NCI-H2227 (cell line): ENCODE measurements around the gene MRE11.
"Not testable (repeated sequence)": the region's sequence is repeated elsewhere in the genome, so short reads cannot be mapped to it uniquely, and the experiment has no call there.

Experiments
- DNase-seq: peaks from one replicate; lab custom pipeline; 2025; ENCODE audit not compliant: unreplicated experiment; lab: John Stamatoyannopoulos, UW

MRE11 gene

DNA sequence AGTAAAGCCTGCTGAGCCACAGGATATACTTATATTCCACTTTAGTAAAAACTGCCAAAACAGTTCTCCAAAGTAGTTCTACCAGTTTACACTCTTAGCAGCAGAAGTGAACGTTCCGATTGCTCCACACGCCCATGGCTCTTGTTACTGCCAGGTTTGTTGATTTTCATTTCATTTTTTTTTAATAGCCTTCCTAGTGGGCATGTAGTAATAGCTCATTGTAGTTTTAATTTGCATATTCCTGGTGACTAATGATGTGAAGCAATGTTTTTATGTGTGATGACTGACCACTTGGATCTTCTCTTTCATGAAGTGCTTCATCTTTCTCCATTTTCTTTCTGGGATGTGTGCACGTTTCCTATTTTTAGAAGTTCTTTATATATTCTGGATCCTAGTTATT, 13.8 kb upstream of the MRE11 start:
- no peak for DNase-seq

DNA sequence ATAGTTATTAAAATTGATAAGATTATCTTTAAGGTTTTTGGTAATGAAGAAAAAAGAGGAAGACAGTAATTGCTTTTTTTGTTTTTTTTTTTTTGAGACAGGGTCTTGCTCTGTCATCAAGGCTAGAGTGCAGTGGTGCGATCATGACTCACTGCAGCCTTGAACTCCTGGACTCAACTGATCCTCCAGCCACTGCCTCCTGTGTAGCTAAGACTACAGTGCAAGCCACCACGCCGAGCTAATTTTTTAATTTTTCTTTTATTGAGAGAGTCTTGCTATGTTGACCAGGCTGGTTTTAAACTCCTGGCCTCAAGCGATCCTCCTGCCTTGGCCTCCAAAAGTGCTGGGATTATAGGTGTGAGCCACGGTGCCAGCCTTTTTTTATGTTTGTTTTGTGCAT, 12.9 kb upstream of the MRE11 start:
- not testable (repeated sequence) for DNase-seq

DNA sequence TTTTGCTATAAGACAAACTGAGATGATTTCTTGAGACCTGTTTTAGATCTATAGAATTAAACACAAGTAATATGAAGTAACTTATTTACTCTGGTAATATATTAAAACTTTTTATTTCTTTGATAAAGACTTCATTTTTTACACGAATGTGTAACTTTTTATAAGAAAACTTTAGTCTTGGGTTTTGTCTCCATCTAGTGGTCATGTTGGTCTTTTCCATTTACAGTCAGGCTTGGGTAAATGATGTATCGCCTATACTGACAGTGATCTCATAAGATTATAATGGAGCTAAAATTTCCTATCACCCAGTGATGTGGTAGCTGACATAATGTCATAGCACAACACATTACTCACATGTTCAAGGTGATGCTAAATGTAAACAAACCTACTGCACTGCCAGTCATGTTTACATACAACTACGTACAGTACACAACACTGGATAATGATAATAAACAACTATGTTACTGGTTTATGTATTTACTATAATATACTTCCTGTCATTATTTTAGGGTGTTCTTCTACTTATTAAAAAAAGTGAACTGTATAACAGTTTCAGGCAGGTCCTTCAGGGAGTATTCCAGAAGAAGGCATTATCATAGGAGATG, 11.1 kb upstream of the MRE11 start:
- peak; percentile 37 for DNase-seq

DNA sequence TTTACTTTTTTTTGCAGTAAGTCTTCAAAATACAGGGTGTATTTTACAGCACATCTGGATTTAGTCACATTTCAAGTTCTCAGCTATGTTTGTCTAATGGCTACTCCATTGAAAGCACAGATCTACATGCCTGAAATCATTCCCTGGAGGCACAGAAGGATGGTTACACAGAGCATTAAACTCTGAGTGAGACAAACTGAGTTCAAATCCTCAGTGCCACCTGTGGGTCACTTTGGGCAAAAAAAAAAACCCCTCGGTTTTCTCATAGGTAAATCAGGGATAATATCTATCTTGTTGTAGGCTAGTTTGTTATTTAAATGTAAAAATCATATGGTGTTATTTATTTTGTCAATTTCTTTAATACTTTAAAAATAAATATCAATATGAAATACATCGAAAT, 7.9 kb upstream of the MRE11 start:
- DNase-seq: no peak

DNA sequence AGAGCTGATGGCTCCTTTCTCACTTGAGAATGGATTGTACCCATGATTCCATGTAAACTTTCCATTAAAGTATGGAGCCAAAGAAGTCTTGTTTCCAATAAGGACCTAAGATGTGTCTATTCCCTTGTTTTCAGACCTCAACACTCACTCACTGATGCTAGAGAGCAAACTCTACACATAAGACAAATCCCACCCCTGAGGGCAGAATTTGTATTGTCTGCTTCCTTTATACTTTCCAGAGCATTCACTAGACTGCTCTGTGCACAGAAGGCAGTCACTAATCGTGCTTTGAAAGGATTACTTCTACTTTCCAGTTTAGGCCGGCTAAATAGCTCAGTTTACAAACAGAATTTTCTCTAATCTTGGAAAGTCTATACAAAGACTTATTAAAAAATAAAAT, 6.5 kb upstream of the MRE11 start:
- DNase-seq: no peak

DNA sequence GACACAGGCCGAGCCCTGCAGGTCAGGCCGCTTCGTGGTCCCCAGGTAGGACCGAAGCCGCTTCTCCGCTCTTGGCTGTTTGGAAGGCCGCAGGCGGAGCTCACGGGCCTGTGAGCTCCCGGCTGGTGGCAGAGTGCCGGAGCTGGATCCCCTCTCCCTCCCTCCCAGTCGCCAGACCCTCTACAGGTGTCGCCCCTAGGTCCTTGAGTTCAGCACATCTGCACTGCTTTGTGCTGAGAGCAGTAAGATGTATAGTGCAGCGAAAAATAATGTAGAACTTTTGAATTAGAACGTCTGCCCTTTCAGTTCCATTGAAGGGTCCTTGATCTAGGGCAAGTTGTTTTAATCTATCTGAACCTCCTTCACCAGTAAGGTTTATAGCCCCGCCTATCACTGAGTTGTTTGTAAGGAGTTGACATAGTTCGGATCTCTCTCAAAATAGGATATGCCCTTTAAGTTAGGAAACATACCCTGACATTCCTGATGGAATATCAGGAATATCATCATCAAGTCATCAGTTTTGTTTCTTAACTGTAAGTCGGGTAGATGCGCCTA, 559 bp upstream of the MRE11 start:
- DNase-seq: no peak

DNA sequence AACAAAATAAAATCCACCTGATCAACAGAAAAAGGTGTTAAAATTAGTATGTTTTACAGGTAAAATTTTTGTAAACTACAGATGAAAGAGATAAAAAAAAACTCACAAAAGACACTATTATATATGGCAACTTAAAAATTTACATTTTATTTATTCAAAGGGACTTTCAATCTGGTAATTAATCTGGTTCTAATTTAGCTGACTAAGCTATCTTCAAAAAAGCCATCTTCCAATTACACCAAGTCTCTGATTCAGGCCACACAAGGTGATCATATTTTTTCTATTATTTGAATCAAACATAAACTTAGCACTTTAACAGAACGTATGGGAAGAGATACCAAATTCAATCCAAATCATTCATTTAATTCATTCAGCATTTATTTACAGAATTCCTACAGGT, 7.6 kb downstream of the MRE11 start:
- DNase-seq: no peak

DNA sequence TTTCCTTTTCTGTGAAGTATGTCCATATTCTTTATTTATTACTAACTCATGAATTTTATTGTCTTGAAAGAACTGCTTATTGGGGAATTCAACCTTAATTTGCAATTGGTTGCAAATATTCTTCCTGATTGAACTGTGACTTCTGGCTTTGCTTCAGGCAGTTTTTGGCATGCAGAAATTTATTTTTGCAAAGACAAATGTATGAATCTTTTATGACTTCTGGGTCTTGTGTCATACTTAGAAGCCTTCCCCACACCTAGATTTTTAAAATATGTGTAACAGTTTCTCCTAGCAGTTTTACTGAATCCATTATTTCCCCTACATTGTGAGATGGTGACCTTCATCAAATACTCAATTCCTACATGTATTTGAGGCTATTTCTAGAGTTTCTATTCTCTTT, 12.3 kb downstream of the MRE11 start:
- no peak for DNase-seq

DNA sequence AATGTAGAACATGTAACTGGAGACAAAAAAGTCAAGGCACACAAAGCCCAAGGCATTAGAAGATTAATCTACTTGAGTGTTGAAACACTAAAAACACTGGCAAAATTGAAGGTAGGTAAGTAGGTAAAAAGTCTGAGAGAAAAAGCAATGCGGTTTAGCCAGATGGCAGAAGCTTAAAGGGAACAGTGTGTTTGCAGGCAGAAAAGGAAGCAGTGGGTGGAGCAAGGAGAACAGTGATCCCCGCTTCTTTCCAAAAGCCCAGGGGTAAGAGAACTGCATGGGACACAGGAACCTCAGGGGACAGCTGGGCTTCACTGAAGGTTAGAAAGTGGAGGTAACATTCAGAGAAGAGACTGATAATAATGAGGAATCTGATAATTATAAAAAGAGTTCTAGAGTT, 16.0 kb downstream of the MRE11 start:
- DNase-seq: no peak

DNA sequence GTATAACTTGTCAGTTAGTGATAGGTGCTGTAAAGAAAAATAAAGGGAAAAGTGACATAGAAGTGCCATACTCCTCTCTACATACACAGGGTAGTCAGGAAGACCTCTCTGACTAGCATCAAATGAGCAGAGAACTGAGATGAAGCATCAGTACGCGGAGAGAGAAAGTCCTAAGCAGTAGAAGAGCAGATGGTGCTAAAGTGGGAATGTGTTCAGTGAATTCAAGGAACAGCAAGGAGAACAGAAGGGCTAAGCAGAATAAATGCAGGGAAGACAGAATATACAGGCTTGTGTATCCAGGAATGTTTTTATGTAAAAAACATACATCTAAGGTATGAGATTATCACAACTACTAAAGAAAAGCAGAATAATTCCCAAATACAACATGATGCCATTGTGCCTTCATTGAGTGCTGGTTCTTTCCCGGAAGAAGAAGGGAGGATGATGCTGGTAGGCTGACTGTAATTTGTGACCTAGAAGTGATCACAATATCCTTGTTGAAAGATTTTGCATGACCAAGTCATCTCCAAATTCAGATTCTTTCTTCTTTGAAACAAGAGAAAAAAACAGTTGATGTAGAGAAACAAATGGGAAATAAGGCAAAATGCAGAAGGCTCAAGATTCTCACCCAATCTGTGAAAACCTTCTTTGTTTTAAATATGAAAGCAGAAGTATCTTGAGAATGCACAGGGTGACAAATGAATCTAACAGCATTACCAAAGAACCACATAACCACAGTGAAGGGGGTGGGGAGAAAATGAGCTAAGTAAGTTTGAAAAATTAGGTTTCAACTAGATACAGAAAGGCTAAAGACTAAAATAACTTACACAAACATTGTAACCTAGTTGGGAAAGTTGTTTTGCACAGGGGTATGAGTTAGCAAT, 20.5 kb downstream of the MRE11 start:
- no peak for DNase-seq

DNA sequence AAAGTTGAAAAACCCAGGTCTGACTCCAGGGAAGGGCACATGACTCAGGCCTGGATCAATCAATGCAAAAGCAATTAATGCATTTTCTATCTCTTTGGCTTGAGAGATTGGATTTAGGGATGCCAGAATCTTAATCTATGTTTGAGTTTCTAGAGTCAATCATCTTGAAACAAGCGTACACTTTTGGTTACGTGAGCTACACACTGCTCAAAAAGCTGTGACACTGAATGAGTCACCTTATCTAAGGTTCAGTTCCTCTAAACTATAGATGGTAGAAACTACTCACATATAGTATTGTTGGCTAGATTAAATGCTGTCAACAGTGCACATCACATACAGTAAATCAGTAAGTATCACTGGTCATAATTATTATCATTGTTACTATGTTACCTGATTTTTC, 24.2 kb downstream of the MRE11 start:
- DNase-seq: no peak

DNA sequence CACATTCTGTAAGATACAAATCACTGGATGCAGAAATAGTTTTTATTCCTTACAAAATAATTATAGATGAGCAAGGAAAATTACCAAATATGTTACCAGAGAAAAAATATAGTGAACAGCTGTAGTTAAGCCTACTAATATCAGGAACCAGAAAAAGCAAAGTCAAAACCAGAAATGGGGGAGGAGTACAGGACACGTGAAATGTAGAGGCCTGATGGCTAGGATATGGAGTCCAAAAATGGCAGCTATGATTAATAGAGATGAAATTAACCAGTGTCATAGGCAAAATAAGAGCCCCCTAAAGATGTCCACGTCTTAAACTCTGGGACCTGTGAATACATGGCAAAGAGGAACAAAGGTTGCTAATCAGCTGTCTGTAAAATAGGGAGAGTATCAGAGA, 34.1 kb downstream of the MRE11 start:
- no peak for DNase-seq

DNA sequence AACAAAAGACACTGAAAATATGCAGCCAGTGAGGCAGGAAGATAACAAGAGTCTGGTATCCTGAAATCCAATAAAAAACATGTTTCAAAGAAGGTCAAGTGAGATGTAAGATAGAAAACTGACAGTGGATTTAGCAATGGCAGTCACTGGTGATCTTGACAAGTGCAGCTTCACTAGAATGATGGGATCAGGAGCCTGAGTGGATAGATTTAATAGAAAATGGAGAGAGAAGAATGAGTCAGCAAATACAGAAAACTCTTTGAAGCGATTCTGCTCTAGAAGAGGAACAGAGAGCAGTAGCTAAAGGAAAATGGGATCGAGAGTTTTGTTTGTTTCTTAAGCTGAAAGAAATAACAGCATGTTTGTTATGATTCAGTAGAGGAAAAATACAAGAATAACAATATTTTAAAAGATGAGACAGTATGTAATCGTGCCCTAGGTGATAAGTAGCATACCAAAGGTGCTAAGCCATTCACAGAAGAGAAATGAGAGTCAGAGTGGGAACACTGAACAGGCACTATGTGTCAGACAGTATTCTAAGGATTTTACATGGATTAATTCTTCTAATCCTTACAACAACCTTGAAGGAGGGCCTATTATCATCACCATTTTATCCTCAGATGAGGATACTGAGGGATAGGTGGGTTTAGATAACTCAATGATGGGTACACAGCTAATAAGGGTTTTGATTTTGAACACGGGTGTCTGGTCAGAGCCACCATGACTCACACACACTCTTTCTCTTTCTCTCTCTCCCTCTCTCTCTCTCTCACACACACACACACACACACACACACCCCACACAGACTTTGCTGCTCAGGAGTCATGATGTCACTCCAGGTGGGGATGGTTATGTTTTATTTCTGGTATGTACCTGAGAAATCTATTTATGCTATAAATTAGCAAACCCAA, 36.3 kb downstream of the MRE11 start:
- no peak for DNase-seq

DNA sequence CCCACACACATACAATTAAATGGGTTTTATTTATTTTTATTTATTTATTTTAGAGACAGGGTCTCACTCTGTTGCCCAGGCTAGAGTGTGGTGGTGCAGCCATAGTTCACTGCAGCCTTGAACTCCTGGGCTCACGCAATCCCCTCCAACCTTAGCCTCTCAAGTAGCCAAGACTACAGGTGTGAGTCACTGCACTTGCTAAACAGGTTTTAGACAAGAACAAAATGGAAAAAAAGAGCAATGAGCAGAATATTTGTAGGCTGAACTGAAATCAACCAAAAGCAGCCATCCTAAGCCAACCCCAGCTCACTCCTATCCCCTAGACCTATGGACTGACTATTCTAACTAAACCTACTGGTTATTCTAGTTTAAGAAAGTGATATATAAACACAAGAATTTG, 37.8 kb downstream of the MRE11 start:
- DNase-seq: no peak

DNA sequence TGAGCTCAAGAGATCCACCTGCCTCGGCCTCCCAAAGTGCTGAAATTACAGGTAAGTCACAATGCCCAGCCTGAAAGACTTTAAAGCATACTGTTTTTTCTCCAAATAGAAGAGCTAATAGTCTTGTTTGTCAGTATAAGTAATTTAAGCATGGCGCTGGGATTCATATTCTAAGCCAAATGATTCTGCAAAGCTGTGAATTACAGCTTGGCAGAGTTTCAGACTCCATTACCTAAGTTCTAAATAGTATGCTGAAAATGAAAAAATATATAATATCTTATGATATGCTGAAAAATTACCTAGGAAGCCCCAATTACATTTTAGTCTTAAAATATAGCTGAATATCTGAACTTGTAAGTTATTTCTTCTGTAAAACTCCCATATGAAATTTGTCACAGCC, 39.3 kb downstream of the MRE11 start:
- no peak for DNase-seq

DNA sequence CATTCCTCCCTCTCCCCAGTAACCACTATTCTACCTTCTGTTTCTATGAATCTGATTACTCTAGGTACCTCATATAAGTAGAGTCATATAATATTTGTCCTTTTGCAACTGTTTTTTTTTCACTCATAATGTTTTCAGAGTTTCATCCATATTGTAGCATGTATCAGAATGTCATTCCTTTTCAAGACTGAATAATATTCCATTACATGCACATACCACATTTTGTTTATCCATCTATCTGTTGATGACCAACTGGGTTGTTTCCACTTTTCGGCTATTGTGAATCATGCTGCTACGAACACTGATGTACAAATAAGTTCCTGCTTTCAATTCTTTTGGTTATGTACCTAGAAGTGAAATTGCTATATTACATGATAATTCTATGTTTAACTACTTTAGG, 40.7 kb downstream of the MRE11 start:
- no peak for DNase-seq

DNA sequence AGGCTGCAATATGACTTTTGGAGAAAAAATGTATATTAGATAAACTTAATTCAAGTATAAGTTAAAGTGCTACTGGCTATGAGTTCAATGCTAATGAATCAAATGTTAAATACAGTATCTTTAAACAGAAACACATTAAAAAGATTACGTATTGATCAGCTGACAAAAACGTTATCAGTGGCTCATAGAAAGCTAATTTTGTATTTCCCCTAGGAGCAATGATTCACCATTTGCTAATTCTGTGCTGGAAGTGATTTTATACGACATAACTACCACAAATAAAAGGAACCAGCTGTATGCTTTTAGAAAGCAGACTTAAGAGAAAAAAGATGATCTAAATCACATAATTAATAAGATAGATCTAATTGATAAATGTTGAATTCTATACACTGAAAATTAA, 43.6 kb downstream of the MRE11 start:
- no peak for DNase-seq

DNA sequence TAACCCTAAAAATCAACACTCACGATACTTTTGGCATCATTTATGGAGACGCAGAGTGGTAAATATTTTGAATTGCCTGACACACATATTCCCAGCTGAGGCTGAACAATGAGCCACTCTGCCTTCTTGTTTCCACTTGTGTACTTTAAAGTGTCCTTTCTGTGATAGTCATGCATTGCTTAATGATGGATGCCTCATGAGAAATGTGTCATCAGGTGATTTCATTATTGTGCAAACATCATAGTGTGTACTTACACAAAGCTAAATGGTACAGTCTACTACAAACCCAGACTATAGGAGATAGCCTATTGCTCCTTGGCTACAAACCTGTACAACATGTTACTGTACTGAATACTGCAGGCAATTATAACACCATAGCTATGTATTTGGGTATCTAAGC, 44.2 kb downstream of the MRE11 start:
- DNase-seq: no peak

DNA sequence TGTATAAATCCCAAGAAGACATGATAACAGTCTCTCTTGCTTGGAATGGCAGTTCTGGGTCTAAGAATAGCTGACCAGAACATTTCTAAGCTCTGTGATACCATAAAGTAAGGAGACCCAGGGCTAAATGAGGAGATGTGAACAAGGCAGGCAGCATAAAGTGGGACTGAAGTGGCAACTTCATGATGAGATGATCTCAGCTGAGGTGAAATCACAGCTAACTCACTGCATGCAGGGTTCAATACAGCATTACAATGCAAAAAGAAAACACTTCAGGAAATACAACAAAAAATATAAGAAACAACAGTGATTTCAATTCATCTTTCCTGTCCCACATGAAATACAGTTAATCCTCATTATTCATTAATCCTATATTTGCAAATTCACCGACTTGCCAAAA, 44.6 kb downstream of the MRE11 start:
- no peak for DNase-seq

DNA sequence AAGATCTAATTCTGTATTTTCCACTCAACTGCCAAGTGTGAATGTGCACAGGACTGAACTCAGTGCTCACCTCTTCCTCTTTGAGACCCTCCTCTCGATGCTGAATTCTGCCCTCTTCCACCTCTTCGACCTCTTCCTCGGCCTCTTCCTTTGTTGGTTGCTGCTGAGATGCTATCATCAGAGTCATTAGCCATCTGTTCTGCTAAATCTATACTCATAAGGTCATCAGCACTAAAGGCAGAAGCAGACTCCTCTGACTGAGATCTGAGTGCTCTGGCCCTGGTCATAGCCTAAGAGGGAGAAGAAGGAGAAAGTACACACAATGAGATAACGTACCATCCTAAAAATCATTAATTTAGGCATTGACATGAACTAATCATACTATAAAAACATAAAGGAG, 46.5 kb downstream of the MRE11 start:
- DNase-seq: peak; percentile 26

DNA sequence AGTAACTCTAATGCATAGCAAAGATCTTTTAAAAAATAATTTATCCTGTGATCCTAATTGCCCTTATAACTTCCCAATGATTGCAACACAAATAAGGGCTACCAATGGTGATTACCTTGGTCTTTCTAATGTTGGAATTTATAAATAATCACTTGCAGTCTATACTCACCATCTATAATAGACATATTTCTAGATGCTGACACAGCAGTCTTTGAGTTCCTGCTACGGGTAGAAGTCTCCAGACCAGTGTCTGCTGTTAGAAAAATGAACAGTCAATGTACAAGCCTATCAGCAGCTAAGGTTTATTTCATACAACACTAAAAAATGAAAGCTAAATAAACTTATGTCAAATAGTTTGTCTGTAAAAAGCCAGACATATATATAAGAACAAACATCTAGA, 48.0 kb downstream of the MRE11 start:
- DNase-seq: no peak

DNA sequence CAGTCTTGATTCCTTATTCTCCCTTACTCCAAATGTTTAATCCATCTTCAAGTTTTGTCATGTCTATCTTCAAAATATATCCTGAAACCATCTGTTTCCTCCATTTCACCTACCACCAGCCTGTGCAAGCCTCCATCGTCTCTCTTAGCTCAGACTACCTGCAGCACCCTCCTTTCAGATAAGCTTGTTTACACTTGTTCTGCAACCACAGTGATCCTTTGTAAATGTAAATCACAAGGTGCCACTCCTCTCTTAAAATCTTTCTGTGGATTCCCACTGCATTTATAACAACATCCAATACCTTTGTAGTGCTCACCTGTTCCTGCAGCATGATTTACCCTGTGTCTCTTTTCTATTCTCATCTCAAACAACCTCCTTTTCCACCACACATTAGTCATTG, 60.6 kb downstream of the MRE11 start:
- no peak for DNase-seq
